Endothelial cell of umbilical vein (primary cell): ENCODE measurements around the gene GNAZ. TPM values are rescaled to one million over a fixed set of nuclear protein-coding genes. Genes with fewer than 3 reads are reported as not detected.
A peak's percentile ranks its signal among the peaks of the same experiment; 100 is the strongest.

Experiments used
- BruUV-seq: library from RNA; stranded (reverse); fragments of 400-500 nt; replicated peaks from 2 replicates; lab custom pipeline; 2021; lab: Mats Ljungman, UMichigan
- CTCF ChIA-PET: fragments of 300-600, 350-600 bp; sonication (Branson Sonifier 250); formaldehyde crosslinking; loops from one replicate; lab custom pipeline; 2021; ENCODE audit warnings: antibody characterized with exemption, inconsistent platforms; lab: Charles Lee
- POLR2A ChIA-PET: fragments of 300-600, 350-600 bp; sonication (Branson Sonifier 250); formaldehyde crosslinking; loops from one replicate; lab custom pipeline; 2021; ENCODE audit warnings: antibody characterized with exemption, inconsistent platforms; lab: Charles Lee
- DNase-seq: peaks from one replicate; pipeline ENCODE4 v3.0.0-alpha.2; 2011; ENCODE audit warnings: low read depth, low spot score
- FAIRE-seq: peaks from 2 replicates; lab custom pipeline; 2011; peaks lifted over from hg19 to GRCh38; lab: Jason Lieb, UNC
- H2AFZ ChIP-seq: 2 replicates; pipeline ENCODE4 v1.6.0; 2012; ENCODE audit warnings: low read depth, low read length, control low read depth, inconsistent platforms
- H3K27ac ChIP-seq: 2 replicates; pipeline ENCODE4 v1.5.1; 2011; ENCODE audit warnings: low read depth, mild to moderate bottlenecking, control low read depth, low read length, moderate library complexity; ENCODE audit not compliant: insufficient read depth
- H3K27me3 ChIP-seq, 2 experiments: 2 replicates each; pipeline versions ENCODE4 v1.6.0 to v1.6.1; 2011; ENCODE audit warnings: low read length in 2 of 2, mixed read lengths in 1 of 2; ENCODE audit not compliant: control insufficient read depth in 2 of 2, insufficient read depth in 2 of 2
- H3K36me3 ChIP-seq, 2 experiments: 2 replicates in 1 of 2; 3 replicates in 1 of 2; pipeline ENCODE4 v1.5.1; 2011; ENCODE audit warnings: low read length in 2 of 2, mild to moderate bottlenecking in 1 of 2, moderate library complexity in 1 of 2; ENCODE audit not compliant: control insufficient read depth in 2 of 2, insufficient read depth in 2 of 2; ENCODE audit errors: extremely low read depth in 1 of 2
- H3K4me1 ChIP-seq: 3 replicates; pipeline ENCODE4 v1.5.1; 2011; ENCODE audit warnings: mild to moderate bottlenecking, low read length; ENCODE audit not compliant: control insufficient read depth, insufficient read depth; ENCODE audit errors: extremely low read depth
- H3K4me2 ChIP-seq: 2 replicates; pipeline ENCODE4 v1.6.1; 2011; ENCODE audit warnings: low read length, control low read depth, mixed read lengths; ENCODE audit not compliant: insufficient read depth
- H3K4me3 ChIP-seq, 3 experiments: fragments of 200-600 bp in 1 of 3; sonication (generic), shearing (Covaris generic) in 1 of 3; replicated peaks in 1 of 3; 2 replicates each; pipeline ENCODE4 v1.5.1; 2011 to 2016; ENCODE audit warnings: control low read depth in 3 of 3, low read length in 3 of 3, mild to moderate bottlenecking in 2 of 3, inconsistent platforms in 1 of 3, low read depth in 1 of 3, moderate library complexity in 1 of 3; ENCODE audit not compliant: insufficient read depth in 1 of 3
- H3K79me2 ChIP-seq: 2 replicates; pipeline ENCODE4 v1.6.0; 2012; ENCODE audit warnings: low read length, inconsistent platforms; ENCODE audit not compliant: control insufficient read depth, insufficient read depth
- H3K9ac ChIP-seq: replicated peaks from 2 replicates; pipeline ENCODE3; 2011; ENCODE audit warnings: low read length, control low read depth; ENCODE audit not compliant: insufficient read depth; ENCODE audit errors: extremely low read depth
- H3K9me1 ChIP-seq: replicated peaks from 3 replicates; pipeline ENCODE4 v1.6.0; 2011; ENCODE audit warnings: mild to moderate bottlenecking, low read length; ENCODE audit not compliant: control insufficient read depth, insufficient read depth; ENCODE audit errors: extremely low read depth
- H3K9me3 ChIP-seq: replicated peaks from 2 replicates; pipeline ENCODE4 v1.5.1; 2012; ENCODE audit warnings: low read length, inconsistent platforms; ENCODE audit not compliant: control insufficient read depth, insufficient read depth
- H4K20me1 ChIP-seq: replicated peaks from 2 replicates; pipeline ENCODE3; 2011; ENCODE audit warnings: mild to moderate bottlenecking, low read length; ENCODE audit not compliant: control insufficient read depth, insufficient read depth; ENCODE audit errors: extremely low read depth
- CTCF ChIP-seq, 2 donors: IDR thresholded peaks; 1 replicate in 1 of 2; 2 replicates in 1 of 2; pipeline ENCODE4 v1.5.1; 2011; ENCODE audit warnings: low read length in 2 of 2, mild to moderate bottlenecking in 2 of 2, moderate library complexity in 2 of 2, control low read depth in 1 of 2, inconsistent platforms in 1 of 2, low read depth in 1 of 2; ENCODE audit not compliant: insufficient read depth in 1 of 2; ENCODE audit errors: extremely low read depth in 1 of 2
- EZH2 ChIP-seq: IDR thresholded peaks from 2 replicates; pipeline ENCODE4 v1.6.1; 2012; ENCODE audit warnings: borderline replicate concordance, low read depth, mild to moderate bottlenecking, moderate library complexity, low read length, inconsistent platforms; ENCODE audit not compliant: severe bottlenecking
- FOS ChIP-seq: IDR thresholded peaks from 2 replicates; pipeline ENCODE4 v1.6.1; 2011; ENCODE audit warnings: mild to moderate bottlenecking, low read length, moderate library complexity, borderline replicate concordance; ENCODE audit not compliant: insufficient read depth
- GATA2 ChIP-seq: IDR thresholded peaks from 2 replicates; pipeline ENCODE4 v1.7.0; 2011; ENCODE audit warnings: low read depth, mild to moderate bottlenecking, moderate library complexity, mixed read lengths, low read length; ENCODE audit not compliant: insufficient read length, insufficient read depth
- JUN ChIP-seq: IDR thresholded peaks from 2 replicates; pipeline ENCODE4 v1.6.1; 2011; ENCODE audit warnings: borderline replicate concordance, low read depth; ENCODE audit not compliant: insufficient read length, insufficient read depth
- MAX ChIP-seq: IDR thresholded peaks from 2 replicates; pipeline ENCODE4 v1.6.1; 2011; ENCODE audit not compliant: insufficient read depth, insufficient read length
- MYC ChIP-seq: IDR thresholded peaks from one replicate; pipeline ENCODE4 v1.6.1; 2011; ENCODE audit warnings: mild to moderate bottlenecking, low read depth, low read length
- POLR2A ChIP-seq: IDR thresholded peaks from 2 replicates; pipeline ENCODE4 v1.6.1; 2012; ENCODE audit warnings: low read depth, mild to moderate bottlenecking, control low read depth, low read length
- POLR2AphosphoS5 ChIP-seq: IDR thresholded peaks from 2 replicates; pipeline ENCODE4 v1.6.1; 2012; ENCODE audit warnings: low read depth, mild to moderate bottlenecking, control low read depth, low read length, moderate library complexity; ENCODE audit not compliant: insufficient read depth
- dilution Hi-C: fragments of 300-500 bp; cut with MboI; formaldehyde crosslinking; loops from one replicate; pipeline ENCODE4 v1.15.0; 2019; ENCODE audit warnings: low sequenced_read_pairs; ENCODE audit not compliant: extremely low pct_ligation_motif_present
- intact Hi-C: fragments of 100-400 bp; cut with micrococcal nuclease; formaldehyde crosslinking; loops from one replicate; pipeline ENCODE4 v1.10.0; 2022
- polyA plus RNA-seq, 4 experiments: library from polyadenylated mRNA; depleted of rRNA in 3 of 4; stranded (reverse) in 3 of 4; unstranded in 1 of 4; fragments of >200 nt; gene quantifications; 2 replicates each; pipeline versions ENCODE4 v1.2.1 to v1.2.3, GENCODE V29; 2011 to 2012; ENCODE audit warnings: missing spikeins in 1 of 4
- total RNA-seq: library from RNA; stranded (reverse); gene quantifications from 2 replicates; pipeline ENCODE4 v1.2.3, GENCODE V29; 2021

Gene GNAZ
- total and polyA plus RNA-seq, 2 donors (not counting 3 experiments of a cell fraction or from before 2014, with no cell fraction given), result 0.44 to 0.86 TPM

GRCh38 chr22:23067691-23068090 is 2.6 kb upstream of the GNAZ start:
- H3K9me3 ChIP-seq, result no peaks in the 10 kb centered on the region
- H3K27me3 ChIP-seq, result peaks cover 0 to 3% of the 10 kb centered on the region in 2 experiments
- CTCF ChIA-PET, result no interaction called here
- BruUV-seq, result no TSS peak
- H3K79me2 ChIP-seq, result no peaks in the 10 kb centered on the region
- H3K4me2 ChIP-seq, result no peak overlapping the region
- H3K4me1 ChIP-seq, result peaks cover 6% of the 10 kb centered on the region
- no peak for FAIRE-seq
- no peak overlapping the region for H3K9ac ChIP-seq
- intact Hi-C loops (no loop called here), dilution Hi-C loops (no loop called here)
- H3K4me3 ChIP-seq, result no peak overlapping the region
- H2AFZ ChIP-seq, result peak overlapping the region; percentile 18
- no peaks in the 10 kb centered on the region for H3K9me1 ChIP-seq
- H3K27ac ChIP-seq, result no peak overlapping the region
- H4K20me1 ChIP-seq, result no peaks in the 10 kb centered on the region
- POLR2A ChIA-PET, result no interaction called here
- TF ChIP-seq GATA2 (no peak), FOS (no peak), EZH2 (no peak), POLR2AphosphoS5 (no peak), MYC (no peak)
- no peaks in the 10 kb centered on the region for H3K36me3 ChIP-seq
- DNase-seq, result no peak

- no peaks in the 10 kb centered on the region for H3K9me3 ChIP-seq
- no peak overlapping the region for H3K4me3 ChIP-seq
- BruUV-seq, result no TSS peak
- peaks cover 0 to 3% of the 10 kb centered on the region in 2 experiments for H3K27me3 ChIP-seq
- DNase-seq (no peak), FAIRE-seq (no peak)
- intact Hi-C loops, result no loop called here
- H3K36me3 ChIP-seq, result no peaks in the 10 kb centered on the region
- TF ChIP-seq POLR2A, result no peak
- no peak for TF ChIP-seq MAX
- no peak for TF ChIP-seq JUN
- TF ChIP-seq FOS, result no peak
- TF ChIP-seq MYC, result no peak
- TF ChIP-seq GATA2, result no peak
- TF ChIP-seq CTCF (IDR thresholded peaks at IDR 0.05; ENCODE audit: extremely low read depth in 1 of 2, insufficient read depth in 1 of 2, low read depth in 1 of 2, low read length in 2 of 2), result no peak
- no peak for TF ChIP-seq POLR2AphosphoS5
- TF ChIP-seq EZH2, result no peak
- no peak overlapping the region for H3K27ac ChIP-seq
- peaks cover 6% of the 10 kb centered on the region for H3K4me1 ChIP-seq
- no peak overlapping the region for H3K9ac ChIP-seq
- H4K20me1 ChIP-seq, result no peaks in the 10 kb centered on the region
- no peaks in the 10 kb centered on the region for H3K79me2 ChIP-seq
- no peak overlapping the region for H3K4me2 ChIP-seq
- CTCF ChIA-PET, result interaction anchor here (2.4 kb wide), 1 partner anchor 60 kb away, joined by 6 read pairs; no protein-coding TSS in a partner anchor
- no peaks in the 10 kb centered on the region for H3K9me1 ChIP-seq
- dilution Hi-C loops, result no loop called here
- no peak overlapping the region for H2AFZ ChIP-seq
- POLR2A ChIA-PET, result no interaction called here
Observed at GRCh38 chr22:23068096-23068831, 2.1 kb upstream of the GNAZ start.
